SK-N-SH treated with all-trans-retinoic acid at 6 μM for 48 hours (cell line): ENCODE results near the gene ZNF462.

Experiments used
- ATAC-seq: fragments of 200-7000 bp; cut with Tn5 transposase; 3 replicates; pipeline ENCODE4 v1.9.1; 2020; ENCODE audit warnings: mild to moderate bottlenecking, moderate library complexity
- ARNTL ChIP-seq: fragments of 450-650 bp; formaldehyde crosslinking; IDR thresholded peaks from 2 replicates; pipeline ENCODE4 v1.5.0; 2020; ENCODE audit warnings: low read depth, mild to moderate bottlenecking, moderate library complexity, borderline replicate concordance
- BACH2 ChIP-seq: fragments of 250-450 bp; sonication (Bioruptor Pico); IDR thresholded peaks from 2 replicates; pipeline ENCODE4 v1.9.0; 2021; ENCODE audit warnings: mild to moderate bottlenecking, borderline replicate concordance
- CSDC2 ChIP-seq: fragments of 250-450 bp; sonication (Bioruptor Pico); IDR thresholded peaks from 2 replicates; pipeline ENCODE4 v1.5.0; 2020; ENCODE audit warnings: mild to moderate bottlenecking, moderate library complexity
- ESRRG ChIP-seq: fragments of 250-450 bp; sonication (Bioruptor Pico); IDR thresholded peaks from 2 replicates; pipeline ENCODE4 v1.6.1; 2021; ENCODE audit warnings: mild to moderate bottlenecking
- GLIS3 ChIP-seq: fragments of 250-450 bp; sonication (Bioruptor Pico); IDR thresholded peaks from 2 replicates; pipeline ENCODE4 v1.5.0; 2020; ENCODE audit warnings: mild to moderate bottlenecking, moderate library complexity
- ISL1 ChIP-seq: fragments of 250-450 bp; sonication (Bioruptor Pico); IDR thresholded peaks from 2 replicates; pipeline ENCODE4 v2.1.2; 2022; ENCODE audit warnings: mild to moderate bottlenecking, moderate library complexity
- OSR1 ChIP-seq: fragments of 250-450 bp; sonication (Bioruptor Pico); IDR thresholded peaks from 2 replicates; pipeline ENCODE4 v1.8.0; 2022; ENCODE audit warnings: moderate library complexity, mild to moderate bottlenecking, inconsistent platforms
- PPARA ChIP-seq: fragments of 250-450 bp; sonication (Bioruptor Pico); IDR thresholded peaks from 2 replicates; pipeline ENCODE4 v1.5.0; 2020; ENCODE audit warnings: mild to moderate bottlenecking, borderline replicate concordance
- RARB ChIP-seq: fragments of 250-450 bp; sonication (Bioruptor Pico); IDR thresholded peaks from 2 replicates; pipeline ENCODE4 v1.8.0; 2021; ENCODE audit warnings: mild to moderate bottlenecking, moderate library complexity
- SNAI2 ChIP-seq: fragments of 250-450 bp; sonication (Bioruptor Pico); IDR thresholded peaks from 2 replicates; pipeline ENCODE4 v1.5.0; 2020; ENCODE audit warnings: mild to moderate bottlenecking, moderate library complexity
- TOX ChIP-seq: fragments of 250-450 bp; sonication (Bioruptor Pico); IDR thresholded peaks from 2 replicates; pipeline ENCODE4 v1.8.0; 2021; ENCODE audit warnings: mild to moderate bottlenecking, moderate library complexity, borderline replicate concordance
- ZC3H10 ChIP-seq: fragments of 250-450 bp; sonication (Bioruptor Pico); IDR thresholded peaks from 2 replicates; pipeline ENCODE4 v1.5.1; 2021; ENCODE audit warnings: mild to moderate bottlenecking, moderate library complexity
- ZFP3 ChIP-seq: fragments of 250-450 bp; sonication (Bioruptor Pico); IDR thresholded peaks from 2 replicates; pipeline ENCODE4 v1.5.0; 2020; ENCODE audit warnings: mild to moderate bottlenecking, moderate library complexity
- ZFP30 ChIP-seq: fragments of 450-650 bp; formaldehyde crosslinking; IDR thresholded peaks from 2 replicates; pipeline ENCODE4 v1.5.0; 2022; ENCODE audit warnings: mild to moderate bottlenecking, moderate library complexity
- ZNF565 ChIP-seq: fragments of 450-650 bp; formaldehyde crosslinking; conservative IDR thresholded peaks from 2 replicates; pipeline ENCODE4 v1.5.0; 2020; ENCODE audit warnings: low read depth, mild to moderate bottlenecking, moderate library complexity
- ZNF70 ChIP-seq: fragments of 450-650 bp; formaldehyde crosslinking; IDR thresholded peaks from 2 replicates; pipeline ENCODE4 v1.5.0; 2020; ENCODE audit warnings: mild to moderate bottlenecking, moderate library complexity
- ZNF8 ChIP-seq: fragments of 450-650 bp; formaldehyde crosslinking; IDR thresholded peaks from 2 replicates; pipeline ENCODE4 v1.5.0; 2020; ENCODE audit warnings: mild to moderate bottlenecking, moderate library complexity
- TF ChIP-seq, protein P1 (sequence below): fragments of 250-450 bp; sonication (Bioruptor Pico); IDR thresholded peaks from 2 replicates; pipeline ENCODE4 v1.8.0; 2020; ENCODE audit warnings: mild to moderate bottlenecking, moderate library complexity, borderline replicate concordance
- TF ChIP-seq, protein P2 (sequence below): fragments of 250-450 bp; sonication (Bioruptor Pico); IDR thresholded peaks from 2 replicates; pipeline ENCODE4 v1.5.0; 2020; ENCODE audit warnings: mild to moderate bottlenecking, moderate library complexity
- TF ChIP-seq, protein P3 (sequence below): fragments of 250-450 bp; sonication (Bioruptor Pico); IDR thresholded peaks from 2 replicates; pipeline ENCODE4 v1.8.0; 2021; ENCODE audit warnings: low read depth, mild to moderate bottlenecking, moderate library complexity, borderline replicate concordance
- TF ChIP-seq, protein P4 (sequence below): fragments of 250-450 bp; sonication (Bioruptor Pico); IDR thresholded peaks from 2 replicates; pipeline ENCODE4 v1.5.1; 2020; ENCODE audit warnings: low read depth, mild to moderate bottlenecking, moderate library complexity

The ZNF462 gene

DNA sequence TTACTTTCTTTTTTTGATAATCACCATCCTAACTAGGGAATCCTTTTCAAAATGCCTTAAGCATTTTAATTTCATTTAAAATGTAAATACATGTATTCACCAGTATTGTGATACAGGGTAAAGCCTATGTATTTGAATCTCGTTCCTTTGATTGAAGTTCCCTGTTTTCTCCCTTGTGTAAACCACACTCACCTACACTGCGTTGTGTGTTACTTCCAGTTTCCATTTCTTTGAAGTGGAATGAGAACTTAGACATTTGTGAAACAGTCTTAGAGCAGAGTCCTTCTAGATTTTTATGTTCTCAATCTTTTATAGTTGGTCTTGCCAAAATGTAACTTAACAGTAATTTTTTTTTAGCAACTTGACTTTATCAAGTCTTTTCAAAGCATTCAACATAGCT lies 101.4 kb downstream of the ZNF462 start:
- TF ChIP-seq ARNTL (CRISPR knock-in tag) (no peak), BACH2 (CRISPR knock-in tag) (no peak), ZFP3 (CRISPR knock-in tag) (no peak), ZFP30 (CRISPR knock-in tag) (no peak), TOX (CRISPR knock-in tag) (no peak), ZNF565 (CRISPR knock-in tag) (no peak), ISL1 (CRISPR knock-in tag) (no peak), PPARA (CRISPR knock-in tag) (no peak), RARB (CRISPR knock-in tag) (no peak), ZNF70 (CRISPR knock-in tag) (no peak), OSR1 (CRISPR knock-in tag) (no peak)
- TF ChIP-seq, protein P1, sequence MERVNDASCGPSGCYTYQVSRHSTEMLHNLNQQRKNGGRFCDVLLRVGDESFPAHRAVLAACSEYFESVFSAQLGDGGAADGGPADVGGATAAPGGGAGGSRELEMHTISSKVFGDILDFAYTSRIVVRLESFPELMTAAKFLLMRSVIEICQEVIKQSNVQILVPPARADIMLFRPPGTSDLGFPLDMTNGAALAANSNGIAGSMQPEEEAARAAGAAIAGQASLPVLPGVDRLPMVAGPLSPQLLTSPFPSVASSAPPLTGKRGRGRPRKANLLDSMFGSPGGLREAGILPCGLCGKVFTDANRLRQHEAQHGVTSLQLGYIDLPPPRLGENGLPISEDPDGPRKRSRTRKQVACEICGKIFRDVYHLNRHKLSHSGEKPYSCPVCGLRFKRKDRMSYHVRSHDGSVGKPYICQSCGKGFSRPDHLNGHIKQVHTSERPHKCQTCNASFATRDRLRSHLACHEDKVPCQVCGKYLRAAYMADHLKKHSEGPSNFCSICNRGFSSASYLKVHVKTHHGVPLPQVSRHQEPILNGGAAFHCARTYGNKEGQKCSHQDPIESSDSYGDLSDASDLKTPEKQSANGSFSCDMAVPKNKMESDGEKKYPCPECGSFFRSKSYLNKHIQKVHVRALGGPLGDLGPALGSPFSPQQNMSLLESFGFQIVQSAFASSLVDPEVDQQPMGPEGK: no peak
- TF ChIP-seq, protein P2, sequence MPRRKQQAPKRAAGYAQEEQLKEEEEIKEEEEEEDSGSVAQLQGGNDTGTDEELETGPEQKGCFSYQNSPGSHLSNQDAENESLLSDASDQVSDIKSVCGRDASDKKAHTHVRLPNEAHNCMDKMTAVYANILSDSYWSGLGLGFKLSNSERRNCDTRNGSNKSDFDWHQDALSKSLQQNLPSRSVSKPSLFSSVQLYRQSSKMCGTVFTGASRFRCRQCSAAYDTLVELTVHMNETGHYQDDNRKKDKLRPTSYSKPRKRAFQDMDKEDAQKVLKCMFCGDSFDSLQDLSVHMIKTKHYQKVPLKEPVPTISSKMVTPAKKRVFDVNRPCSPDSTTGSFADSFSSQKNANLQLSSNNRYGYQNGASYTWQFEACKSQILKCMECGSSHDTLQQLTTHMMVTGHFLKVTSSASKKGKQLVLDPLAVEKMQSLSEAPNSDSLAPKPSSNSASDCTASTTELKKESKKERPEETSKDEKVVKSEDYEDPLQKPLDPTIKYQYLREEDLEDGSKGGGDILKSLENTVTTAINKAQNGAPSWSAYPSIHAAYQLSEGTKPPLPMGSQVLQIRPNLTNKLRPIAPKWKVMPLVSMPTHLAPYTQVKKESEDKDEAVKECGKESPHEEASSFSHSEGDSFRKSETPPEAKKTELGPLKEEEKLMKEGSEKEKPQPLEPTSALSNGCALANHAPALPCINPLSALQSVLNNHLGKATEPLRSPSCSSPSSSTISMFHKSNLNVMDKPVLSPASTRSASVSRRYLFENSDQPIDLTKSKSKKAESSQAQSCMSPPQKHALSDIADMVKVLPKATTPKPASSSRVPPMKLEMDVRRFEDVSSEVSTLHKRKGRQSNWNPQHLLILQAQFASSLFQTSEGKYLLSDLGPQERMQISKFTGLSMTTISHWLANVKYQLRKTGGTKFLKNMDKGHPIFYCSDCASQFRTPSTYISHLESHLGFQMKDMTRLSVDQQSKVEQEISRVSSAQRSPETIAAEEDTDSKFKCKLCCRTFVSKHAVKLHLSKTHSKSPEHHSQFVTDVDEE: no peak
- ATAC-seq: no peak

DNA sequence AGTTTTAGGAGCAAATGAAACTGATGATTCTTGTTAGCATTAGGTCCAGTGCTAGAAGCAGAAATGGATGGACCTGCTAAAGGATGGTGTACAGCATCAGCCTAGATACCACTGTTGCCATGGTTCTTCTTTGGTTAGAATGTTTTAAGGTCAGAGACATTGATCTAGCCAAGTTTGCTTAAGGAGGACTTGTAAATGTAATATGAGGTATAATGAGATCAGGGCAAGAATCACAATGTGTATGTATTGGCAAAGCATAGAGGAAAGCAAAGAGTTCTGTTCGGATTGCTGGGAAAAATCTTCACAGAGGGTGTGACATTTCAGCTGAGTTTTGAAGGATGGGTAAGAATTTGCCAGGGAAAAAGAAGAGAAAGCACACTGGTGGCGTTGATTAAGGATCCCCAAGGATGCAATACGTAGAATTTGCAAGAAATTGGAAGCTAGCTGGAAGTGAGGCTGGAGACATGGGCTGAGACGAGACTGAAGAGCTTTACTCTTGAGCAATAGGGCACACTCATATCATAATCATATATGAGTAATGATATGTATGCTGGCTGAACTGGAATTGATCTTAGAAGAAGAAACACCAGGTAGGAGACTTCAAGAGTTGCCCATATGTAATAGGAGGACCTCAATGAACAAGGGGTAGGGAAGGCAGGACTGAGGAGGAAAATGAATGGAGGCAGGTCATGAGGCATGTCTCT lies 102.0 kb downstream of the ZNF462 start:
- TF ChIP-seq ZNF70 (CRISPR knock-in tag) (no peak), ESRRG (CRISPR knock-in tag) (no peak), TOX (CRISPR knock-in tag) (no peak), SNAI2 (no peak), PPARA (CRISPR knock-in tag) (no peak), OSR1 (CRISPR knock-in tag) (no peak), ZNF8 (no peak)
- TF ChIP-seq, protein P3, sequence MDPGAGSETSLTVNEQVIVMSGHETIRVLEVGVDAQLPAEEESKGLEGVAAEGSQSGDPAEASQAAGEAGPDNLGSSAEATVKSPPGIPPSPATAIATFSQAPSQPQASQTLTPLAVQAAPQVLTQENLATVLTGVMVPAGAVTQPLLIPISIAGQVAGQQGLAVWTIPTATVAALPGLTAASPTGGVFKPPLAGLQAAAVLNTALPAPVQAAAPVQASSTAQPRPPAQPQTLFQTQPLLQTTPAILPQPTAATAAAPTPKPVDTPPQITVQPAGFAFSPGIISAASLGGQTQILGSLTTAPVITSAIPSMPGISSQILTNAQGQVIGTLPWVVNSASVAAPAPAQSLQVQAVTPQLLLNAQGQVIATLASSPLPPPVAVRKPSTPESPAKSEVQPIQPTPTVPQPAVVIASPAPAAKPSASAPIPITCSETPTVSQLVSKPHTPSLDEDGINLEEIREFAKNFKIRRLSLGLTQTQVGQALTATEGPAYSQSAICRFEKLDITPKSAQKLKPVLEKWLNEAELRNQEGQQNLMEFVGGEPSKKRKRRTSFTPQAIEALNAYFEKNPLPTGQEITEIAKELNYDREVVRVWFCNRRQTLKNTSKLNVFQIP (CRISPR knock-in tag): no peak
- TF ChIP-seq, protein P1: no peak
- ATAC-seq: no peak

DNA sequence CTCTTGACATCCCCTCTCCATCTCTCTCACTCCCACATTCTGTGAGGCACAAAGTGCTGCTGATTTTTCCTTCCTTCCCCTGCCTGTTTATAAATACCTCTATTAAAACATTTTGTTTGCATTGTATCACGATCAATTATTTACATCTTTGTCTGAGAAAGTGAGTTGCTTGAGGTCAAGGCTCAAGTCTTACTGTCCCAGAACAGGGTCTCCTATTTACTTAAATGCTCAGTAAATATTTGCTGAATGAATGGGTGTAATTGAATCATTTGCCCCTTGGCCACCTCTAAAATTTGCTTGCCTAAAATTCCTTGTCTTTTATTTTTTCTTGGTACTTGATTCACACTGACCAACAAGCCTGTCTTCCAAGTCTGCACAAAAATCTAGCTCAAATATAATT lies 103.5 kb downstream of the ZNF462 start:
- TF ChIP-seq, protein P1: no peak
- TF ChIP-seq GLIS3 (CRISPR knock-in tag): no peak
- TF ChIP-seq, protein P4, sequence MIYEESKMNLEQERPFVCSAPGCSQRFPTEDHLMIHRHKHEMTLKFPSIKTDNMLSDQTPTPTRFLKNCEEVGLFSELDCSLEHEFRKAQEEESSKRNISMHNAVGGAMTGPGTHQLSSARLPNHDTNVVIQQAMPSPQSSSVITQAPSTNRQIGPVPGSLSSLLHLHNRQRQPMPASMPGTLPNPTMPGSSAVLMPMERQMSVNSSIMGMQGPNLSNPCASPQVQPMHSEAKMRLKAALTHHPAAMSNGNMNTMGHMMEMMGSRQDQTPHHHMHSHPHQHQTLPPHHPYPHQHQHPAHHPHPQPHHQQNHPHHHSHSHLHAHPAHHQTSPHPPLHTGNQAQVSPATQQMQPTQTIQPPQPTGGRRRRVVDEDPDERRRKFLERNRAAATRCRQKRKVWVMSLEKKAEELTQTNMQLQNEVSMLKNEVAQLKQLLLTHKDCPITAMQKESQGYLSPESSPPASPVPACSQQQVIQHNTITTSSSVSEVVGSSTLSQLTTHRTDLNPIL (CRISPR knock-in tag): no peak
- TF ChIP-seq, protein P3 (CRISPR knock-in tag): no peak
- TF ChIP-seq ZC3H10 (CRISPR knock-in tag): no peak
- TF ChIP-seq ESRRG (CRISPR knock-in tag): no peak
- no peak for TF ChIP-seq CSDC2 (CRISPR knock-in tag)
- TF ChIP-seq TOX (CRISPR knock-in tag): no peak
- no peak for ATAC-seq
